Right renal cortex interstitium (tissue), 3 donors: ENCODE data around the gene PPP6R3. TPM values are rescaled to one million over a fixed set of nuclear protein-coding genes. Genes with fewer than 3 reads are reported as not detected.
"Not testable (repeated sequence)": the region's sequence is repeated elsewhere in the genome, so short reads cannot be mapped to it uniquely, and the experiment has no call there.

Source experiments
- DNase-seq, 3 donors: peaks; one replicate each; pipeline ENCODE4 v3.0.0-alpha.2; 2013; ENCODE audit warnings: low read depth in 3 of 3, low spot score in 2 of 3
- polyA plus RNA-seq, 3 donors: library from polyadenylated mRNA; unstranded; fragments of 120-200 nt; gene quantifications; one replicate each; pipeline ENCODE4 v1.2.1, GENCODE V29; 2013; ENCODE audit not compliant: insufficient read length in 3 of 3

Gene PPP6R3
- polyA plus RNA-seq, 3 donors, result 95.8 to 99.3 (median 98.1) TPM

- DNase-seq, result no peak
Observed at GRCh38 chr11:68457216-68457897, 3.2 kb upstream of the PPP6R3 start.

- no peak for DNase-seq
Observed at GRCh38 chr11:68457898-68458249, 2.7 kb upstream of the PPP6R3 start.

GRCh38 chr11:68458340-68458739 lies 2.2 kb upstream of the PPP6R3 start:
- DNase-seq, result not testable (repeated sequence)

DNA sequence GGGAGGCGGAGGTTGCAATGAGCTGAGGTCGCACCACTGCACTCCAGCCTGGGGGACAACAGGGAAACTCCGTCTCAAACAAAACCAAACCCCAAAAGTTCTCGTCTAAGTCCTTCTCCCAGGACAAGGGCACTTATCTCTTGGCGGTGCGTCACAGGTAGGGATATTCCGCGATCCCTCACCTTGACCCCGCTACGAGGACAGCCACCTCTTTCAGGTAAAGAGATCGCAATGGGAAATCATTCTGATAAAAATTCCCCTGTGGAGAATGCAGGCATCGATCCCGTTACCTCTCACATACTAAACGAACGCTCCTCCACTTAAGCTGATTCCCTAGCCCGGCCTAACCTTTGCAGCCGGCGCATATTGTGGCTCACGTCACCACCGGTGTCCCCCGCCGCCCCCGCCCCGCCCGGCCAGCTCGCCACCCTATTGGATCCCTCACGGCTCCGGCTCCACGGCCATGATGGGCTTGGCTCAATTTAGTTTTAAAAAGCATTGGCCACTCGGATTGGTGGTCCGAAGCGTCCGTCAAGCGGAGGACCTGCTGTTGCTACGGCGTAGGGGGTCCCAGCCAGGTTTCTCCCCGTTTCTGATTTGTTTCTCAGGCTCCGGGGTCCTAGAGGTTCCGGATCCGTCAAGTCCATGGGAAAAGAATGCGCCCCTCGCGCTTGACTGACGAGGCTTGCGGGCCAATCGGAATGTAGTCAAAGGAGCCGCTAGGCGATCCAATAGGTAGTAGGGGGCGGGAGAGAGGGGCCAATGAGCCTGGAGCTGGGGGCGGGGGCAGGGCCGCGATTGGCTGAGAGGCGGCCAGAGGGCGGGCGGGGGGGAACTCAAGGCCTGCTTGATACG lies 439 bp upstream of the PPP6R3 start:
- peak; percentile 99 to 100 (median 100) for DNase-seq

DNA sequence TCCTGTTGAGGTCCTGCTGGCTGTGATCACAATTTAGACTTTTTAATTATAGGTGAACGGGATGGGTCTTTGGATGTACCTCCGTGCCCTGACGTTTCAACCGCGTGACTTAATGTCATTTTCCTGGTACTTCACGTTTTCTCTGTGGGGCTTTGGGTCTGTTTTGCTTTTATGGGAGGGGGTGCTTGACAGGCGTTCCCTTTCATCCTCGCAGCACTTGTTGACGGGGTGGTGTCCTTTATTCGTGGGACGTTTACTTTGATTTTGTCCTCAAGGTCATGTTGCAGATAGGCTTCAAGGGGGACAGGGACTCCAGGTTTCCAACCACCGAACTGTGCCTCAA lies 994 bp downstream of the PPP6R3 start:
- DNase-seq, result no peak

DNA sequence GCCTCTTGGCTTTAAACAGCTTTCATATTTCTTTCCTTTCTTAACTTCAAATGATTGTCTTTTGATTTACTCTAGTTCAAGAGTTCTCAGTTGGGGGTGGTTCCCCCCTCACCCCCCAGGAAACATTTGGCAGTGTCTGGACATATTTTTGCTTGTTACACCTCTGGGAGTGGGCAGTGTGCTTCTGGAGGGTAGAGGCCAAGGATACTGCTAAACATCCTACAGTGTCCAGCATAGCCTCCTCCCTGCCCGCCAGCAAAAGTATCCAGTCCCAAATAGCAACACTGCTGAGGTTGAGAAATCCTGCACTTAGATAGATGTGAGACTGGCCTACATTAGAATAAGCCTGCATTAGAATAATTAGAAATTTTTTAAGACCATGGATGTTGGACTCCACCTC lies 3.2 kb downstream of the PPP6R3 start:
- DNase-seq, result no peak

- no peak for DNase-seq
Observed at GRCh38 chr11:68467201-68467834, 6.8 kb downstream of the PPP6R3 start.

- no peak for DNase-seq
Observed at GRCh38 chr11:68468217-68468828, 7.8 kb downstream of the PPP6R3 start.

GRCh38 chr11:68469122-68469521 lies 8.6 kb downstream of the PPP6R3 start:
- DNase-seq, result no peak

DNA sequence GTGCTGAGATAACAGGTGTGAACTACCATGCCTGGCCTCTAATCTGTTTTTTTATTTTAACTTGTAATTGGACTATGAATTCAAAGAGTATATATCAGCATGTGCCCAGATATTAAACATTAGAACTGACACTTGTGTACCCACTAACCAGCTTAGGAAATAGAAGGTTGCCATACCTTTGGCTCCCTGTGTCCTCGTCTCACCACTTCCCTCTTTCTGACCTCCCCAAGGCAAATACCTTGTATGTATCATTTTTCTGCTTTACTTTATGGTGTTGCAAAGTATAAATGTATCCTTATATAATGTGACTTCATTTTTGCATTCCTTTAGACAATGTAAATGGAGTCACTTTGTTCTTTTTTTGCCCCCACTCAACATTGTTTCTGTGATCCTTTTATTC lies 9.1 kb downstream of the PPP6R3 start:
- no peak for DNase-seq

GRCh38 chr11:68470304-68470811 lies 9.8 kb downstream of the PPP6R3 start:
- DNase-seq, result no peak

DNA sequence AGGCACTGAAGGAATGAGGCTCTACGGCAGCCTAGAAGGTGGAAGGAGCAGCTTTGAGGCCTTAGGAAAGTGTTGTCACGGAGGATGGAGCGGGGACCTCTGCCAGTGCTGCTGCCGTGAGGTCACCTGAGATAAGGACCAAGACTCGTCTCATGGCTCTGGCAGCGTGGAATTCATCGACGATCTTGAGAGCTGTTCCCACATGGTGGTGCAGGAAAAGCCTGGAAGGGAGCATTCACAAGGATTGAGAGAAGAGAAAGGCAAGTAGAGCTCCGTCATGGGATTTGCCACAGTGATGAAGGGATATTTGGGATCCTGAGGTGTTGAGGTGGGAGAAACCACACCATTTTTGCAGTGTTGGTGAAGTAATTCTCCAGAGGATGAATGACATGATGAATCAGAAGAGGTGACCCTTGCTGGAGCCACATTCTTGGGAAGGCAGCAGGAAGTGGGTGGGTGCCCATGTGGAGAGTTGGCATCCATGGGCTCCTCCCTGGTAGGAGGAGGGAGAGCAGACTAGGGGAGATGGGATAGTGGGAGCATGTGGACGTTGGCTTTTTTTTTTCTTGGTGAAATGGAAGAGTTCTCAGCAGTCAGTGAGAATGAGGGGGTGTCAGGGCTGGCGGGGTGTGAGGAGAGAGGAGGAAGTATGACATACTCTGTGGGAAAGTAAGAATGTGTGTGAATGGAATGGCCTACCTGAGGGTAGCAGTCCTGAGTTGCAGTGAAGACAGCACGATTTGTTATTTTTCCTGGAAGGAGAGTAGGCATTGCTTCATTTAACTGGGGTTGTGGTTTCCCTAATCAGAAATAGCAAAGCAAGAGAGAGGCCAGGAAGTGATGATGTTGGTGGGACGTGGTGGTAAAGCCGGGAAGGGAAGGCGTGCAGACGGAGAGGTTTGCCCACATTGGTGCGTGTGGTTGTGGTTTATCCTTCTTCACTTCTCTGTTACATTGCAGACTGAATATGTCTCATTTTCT lies 11.1 kb downstream of the PPP6R3 start:
- no peak for DNase-seq

DNA sequence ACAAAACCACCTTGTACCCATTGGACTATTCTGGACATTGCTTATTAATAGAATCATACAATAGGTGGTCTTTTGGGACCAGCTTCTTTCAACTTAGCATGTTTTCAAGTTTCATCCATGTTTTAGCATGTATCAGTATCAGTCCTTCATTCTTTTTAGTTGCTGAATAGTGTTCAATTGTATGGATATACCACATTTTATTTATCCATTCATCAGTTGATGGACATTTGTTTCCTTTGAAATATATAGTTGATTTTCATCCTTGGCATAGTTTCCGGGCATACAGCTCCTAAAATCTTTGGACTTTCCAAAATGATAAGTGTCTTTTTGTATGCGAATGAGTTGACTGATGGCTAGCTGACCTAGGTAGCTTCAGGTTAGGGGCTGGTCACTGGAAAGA lies 12.2 kb downstream of the PPP6R3 start:
- DNase-seq, result no peak

GRCh38 chr11:68473693-68474092 lies 13.1 kb downstream of the PPP6R3 start:
- DNase-seq, result no peak

DNA sequence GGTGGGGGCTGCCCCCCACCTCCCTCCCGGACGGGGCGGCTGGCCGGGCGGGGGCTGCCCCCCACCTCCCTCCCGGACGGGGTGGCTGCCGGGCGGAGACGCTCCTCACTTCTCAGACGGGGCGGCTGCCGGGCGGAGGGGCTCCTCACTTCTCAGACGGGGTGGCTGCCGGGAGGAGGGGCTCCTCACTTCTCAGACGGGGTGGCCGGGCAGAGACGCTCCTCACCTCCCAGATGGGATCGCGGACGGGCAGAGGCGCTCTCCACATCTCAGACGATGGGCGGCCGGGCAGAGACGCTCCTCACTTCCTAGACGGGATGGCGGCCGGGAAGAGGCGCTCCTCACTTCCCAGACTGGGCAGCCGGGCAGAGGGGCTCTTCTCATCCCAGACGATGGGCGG lies 15.1 kb downstream of the PPP6R3 start:
- not testable (repeated sequence) for DNase-seq

DNA sequence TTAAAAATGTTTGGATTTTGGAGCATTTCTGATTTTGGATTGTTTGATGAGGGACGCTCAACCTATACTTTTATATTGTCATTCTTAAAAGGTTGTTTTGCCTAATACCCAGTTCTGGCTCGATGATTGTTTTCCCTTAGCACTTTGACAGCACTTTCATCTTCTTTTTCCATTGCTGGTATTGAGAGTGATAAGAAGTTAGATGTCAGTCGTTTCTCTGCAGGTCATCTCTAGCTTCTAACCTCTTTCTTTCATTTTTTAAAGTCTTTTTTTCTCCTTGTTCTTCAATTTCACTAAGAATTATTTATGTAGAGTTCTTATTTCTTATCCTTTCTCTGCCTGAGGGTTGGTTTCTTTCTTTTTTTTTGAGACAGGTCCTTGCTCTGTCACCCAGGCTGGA lies 18.8 kb downstream of the PPP6R3 start:
- no peak for DNase-seq

DNA sequence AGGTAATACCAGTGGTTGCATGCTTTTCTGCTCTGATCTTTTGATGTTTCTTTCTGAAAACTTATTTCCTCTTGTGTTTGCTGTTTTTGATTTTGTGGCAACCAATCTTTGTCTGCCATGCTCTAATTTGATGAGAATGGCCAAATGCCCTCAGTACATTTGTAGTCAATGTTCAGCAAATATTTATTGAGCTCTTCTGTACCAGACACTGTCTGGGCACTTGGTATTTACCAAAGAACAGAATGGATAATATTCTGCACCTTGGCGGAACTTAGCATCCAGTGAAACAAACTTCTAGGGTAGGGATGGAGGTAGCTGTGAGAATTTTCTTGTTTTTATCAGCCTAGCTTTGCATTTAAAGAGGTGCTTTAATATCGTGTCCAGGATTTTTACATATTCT lies 19.6 kb downstream of the PPP6R3 start:
- no peak for DNase-seq

GRCh38 chr11:68480852-68481510 lies 20.4 kb downstream of the PPP6R3 start:
- no peak for DNase-seq

- DNase-seq, result no peak
Observed at GRCh38 chr11:68481579-68482240, 21.2 kb downstream of the PPP6R3 start.
